Stimulated activated CD4-positive, alpha-beta T cell treated with anti-CD3 and anti-CD28 coated beads, Interleukin-15, amount 100 ng/mL, for 48 hours (primary cell): ENCODE data around the gene C1R.
"Not testable (repeated sequence)": the region's sequence is repeated elsewhere in the genome, so short reads cannot be mapped to it uniquely, and the experiment has no call there.

Experiments used
- DNase-seq, 2 donors: peaks; one replicate each; pipeline ENCODE4 v3.0.0-alpha.2; 2020; ENCODE audit warnings: low read depth in 2 of 2

Gene C1R

GRCh38 chr12:7068240-7068993, 23.8 kb downstream of the C1R start:
- no peak for DNase-seq

- DNase-seq, result no peak
These were observed 25.1 kb downstream of the C1R start for GRCh38 chr12:7067096-7067495.

GRCh38 chr12:7066596-7066995, 25.6 kb downstream of the C1R start:
- no peak for DNase-seq

DNA sequence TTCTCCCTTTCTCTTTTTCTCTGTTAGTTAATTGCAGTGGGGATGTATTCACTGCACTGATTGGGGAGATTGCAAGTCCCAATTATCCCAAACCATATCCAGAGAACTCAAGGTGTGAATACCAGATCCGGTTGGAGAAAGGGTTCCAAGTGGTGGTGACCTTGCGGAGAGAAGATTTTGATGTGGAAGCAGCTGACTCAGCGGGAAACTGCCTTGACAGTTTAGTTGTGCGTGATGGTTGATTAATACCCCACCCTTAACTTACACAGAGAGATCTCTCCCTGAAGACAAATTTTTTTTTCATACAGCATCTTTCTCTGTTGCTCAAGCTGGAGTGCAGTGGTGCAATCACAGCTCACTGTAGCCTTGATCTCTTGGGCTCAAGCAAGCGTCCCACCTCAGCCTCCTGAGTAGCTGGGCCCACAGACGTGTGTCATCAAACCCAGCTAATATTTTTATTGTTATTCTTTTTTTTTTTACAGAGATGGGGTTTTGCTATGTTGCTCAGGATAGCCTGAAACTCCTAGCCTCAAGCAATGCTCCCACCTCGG, 27.1 kb downstream of the C1R start:
- DNase-seq, result no peak

GRCh38 chr12:7064516-7064915, 27.7 kb downstream of the C1R start:
- no peak for DNase-seq

- DNase-seq, result no peak
These were observed 30.6 kb downstream of the C1R start for GRCh38 chr12:7061596-7061995.

DNA sequence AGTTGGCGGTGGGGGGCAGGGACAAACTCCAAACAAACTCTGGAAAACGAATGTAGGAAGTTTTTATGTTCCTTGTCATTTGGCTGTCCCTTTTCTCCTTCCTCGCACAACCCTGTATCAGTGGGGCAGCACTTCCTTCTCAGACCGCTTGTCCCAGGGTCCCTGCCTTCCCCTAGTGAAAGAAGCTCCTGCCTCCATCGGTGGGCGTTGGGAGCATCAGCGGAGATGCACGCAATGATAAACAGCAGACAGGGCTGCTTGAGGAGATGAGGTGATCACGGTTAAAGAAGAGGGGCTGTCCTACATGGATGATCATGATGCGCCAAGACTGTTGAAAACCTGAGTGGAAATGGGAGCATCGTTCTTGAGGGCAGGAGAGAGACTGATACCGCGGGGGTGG, 31.1 kb downstream of the C1R start:
- DNase-seq, result no peak

- DNase-seq, result no peak
These were observed 31.8 kb downstream of the C1R start, which contains the start of gene C1S for GRCh38 chr12:7060353-7060954. Gene C1S, plus strand, starts transcription at chr12:7060718. Its CDS starts 1,195 bp downstream, at chr12:7061913.

DNA sequence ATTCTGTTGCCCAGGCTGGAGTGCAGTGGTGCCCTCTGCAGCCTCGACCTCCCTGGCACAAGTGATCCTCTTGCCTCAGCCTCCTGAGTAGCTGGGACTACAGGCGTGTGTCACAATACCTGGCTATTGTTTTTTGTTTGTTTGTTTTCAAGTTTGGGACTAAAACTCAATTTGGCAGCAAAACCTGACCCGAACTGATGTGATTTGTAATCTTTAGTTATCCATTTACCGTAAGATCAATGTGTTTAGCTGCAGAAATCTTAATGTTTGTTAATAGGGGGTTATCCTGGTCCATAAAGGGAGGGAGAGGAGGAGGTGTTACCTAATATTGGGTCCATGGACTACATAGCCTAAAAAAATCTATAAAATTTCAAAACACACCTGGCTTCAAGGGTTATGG, 32.5 kb downstream of the C1R start:
- DNase-seq, result no peak

- DNase-seq, result no peak
These were observed 33.3 kb downstream of the C1R start for GRCh38 chr12:7058850-7059395.

DNA sequence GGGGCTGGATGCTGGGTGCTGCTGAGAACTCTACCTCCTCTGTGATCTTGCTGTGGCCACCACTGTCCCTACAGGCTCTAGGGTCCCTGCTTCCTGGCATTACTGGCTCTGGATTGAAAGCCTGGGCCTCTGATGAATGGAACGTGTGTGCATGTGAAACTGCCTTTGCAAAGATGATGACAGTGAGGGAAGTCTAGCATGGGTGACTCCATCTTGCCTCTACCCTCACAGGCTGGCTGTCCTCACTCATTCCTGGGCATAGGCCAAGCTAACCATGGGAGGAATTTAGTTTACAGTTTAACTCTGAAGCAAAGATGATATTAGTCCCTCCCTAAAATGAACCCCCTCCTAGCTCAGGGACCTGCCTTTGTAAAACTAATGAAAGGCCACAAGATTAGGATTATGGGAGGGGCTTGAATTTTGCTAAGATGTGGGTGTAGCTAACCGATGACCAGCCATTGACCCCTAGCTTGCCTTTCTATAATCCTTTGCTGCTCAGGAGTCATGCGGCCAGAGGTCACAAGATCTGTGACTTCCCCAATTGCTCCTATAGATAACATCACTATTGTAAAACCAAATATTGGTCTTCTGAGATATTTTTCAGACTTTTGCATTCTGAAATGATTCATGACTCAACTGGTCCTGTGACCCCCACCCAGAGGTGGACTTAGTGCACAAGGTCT, 33.9 kb downstream of the C1R start:
- no peak for DNase-seq

- not testable (repeated sequence) for DNase-seq
These were observed 36.5 kb downstream of the C1R start for GRCh38 chr12:7055736-7056135.

- no peak for DNase-seq
These were observed 37.3 kb downstream of the C1R start for GRCh38 chr12:7054925-7055324.

DNA sequence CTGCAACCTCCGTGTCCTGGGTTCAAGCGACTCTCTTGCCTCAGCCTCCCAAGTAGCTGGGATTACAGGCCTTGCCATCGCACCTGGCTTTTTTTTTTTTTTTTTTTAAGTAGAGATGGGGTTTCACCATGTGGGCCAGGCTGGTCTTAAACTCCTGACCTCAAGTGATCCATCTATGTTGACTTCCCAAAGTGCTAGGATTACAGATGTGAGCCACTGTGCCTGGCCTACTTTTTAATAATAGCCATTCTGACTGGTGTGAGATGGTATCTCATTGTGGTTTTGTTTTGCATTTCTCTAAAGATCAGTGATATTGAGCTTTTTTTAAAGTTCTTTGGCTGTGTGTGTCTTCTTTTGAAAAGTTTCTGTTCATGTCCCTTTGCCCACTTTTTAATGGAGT, 42.3 kb downstream of the C1R start:
- DNase-seq, result not testable (repeated sequence)

DNA sequence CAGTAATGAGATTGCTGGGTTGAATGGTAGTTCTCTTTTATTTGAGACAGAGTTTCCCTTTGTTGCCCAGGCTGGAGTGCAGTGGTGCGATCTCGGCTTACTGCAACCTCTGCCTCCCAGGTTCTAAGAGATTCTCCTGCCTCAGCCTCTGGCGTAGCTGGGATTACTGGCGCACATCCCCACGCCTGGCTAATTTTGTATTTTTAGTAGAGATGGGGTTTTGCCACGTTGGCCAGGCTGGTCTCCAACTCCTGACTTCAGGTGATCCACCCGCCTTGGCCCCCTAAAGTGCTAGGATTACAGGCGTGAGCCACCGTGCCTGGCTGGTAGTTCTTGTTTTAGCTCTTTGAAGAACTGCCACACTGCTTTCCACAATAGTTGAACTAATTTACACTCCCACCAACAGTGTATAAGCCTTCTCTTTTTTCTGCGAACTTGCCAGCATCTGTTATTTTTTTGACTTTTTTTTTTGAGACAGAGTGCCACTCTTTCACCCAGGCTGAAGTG, 42.7 kb downstream of the C1R start:
- DNase-seq, result not testable (repeated sequence)

DNA sequence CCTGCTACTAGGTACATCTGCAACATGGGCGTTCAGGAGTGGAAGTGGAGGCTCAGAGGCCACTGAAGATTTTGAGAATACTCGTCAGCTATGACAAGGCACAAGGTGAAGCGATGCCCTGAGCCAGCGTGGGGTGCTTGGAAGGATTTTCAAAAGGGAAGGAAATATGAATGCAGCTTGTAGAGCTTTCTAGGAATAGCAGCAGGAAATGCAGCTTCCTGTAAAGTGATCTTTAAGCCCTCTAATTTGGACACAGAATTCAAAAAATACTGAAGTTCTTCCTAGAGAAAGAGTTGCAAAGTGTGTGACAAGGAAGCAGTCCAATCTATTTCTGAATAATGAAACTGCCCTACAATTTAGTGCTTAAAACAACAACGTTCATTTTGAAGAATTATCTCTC, 44.9 kb downstream of the C1R start:
- DNase-seq, result no peak

GRCh38 chr12:7046383-7047105, 45.7 kb downstream of the C1R start:
- no peak for DNase-seq

DNA sequence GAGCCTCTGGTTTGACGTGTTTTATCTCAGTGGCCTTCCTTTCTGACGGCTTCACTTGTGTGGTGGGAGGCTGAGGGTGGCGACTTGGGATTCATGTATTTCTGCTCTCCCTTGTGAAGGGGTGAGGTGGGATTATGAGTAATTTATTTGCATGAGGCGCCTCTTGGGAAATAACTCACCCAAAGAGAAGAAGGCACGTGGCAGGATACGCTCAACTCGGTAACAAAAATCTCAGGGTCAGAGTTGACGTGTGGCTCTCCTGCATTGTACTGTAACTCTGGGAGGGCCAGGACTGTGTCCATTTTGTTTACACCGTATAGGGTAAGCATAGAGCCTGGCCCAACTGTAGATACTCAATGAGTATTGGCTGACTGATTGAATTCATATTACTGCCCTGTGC, 46.3 kb downstream of the C1R start:
- DNase-seq, result no peak

- DNase-seq, result no peak
These were observed 49.4 kb downstream of the C1R start for GRCh38 chr12:7042842-7043241.

GRCh38 chr12:7039403-7039802, 52.8 kb downstream of the C1R start:
- DNase-seq, result no peak

DNA sequence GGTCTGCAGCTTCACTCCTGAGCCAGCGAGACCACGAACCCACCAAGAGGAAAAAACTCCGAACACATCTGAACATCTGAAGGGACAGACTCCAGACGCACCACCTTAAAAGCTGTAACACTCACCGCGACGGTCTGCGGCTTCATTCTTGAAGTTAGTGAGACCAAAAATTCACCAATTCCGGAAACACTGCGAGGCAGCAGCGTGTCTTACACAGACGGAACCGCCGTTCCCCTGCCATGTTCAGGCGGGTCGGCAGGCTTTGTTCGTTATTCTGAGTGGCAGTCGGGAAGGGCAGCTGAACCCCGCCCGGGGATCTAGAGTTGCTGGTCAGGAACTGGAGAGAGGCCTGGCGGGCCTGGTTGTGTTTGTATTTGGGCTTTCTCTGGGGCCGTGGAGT, 53.7 kb downstream of the C1R start:
- DNase-seq, result no peak
